Endothelial cell of hepatic sinusoid (primary cell): Measurements from ENCODE around the gene SAMD13.

Experiments
- in situ Hi-C: cut with HindIII; loops from 2 replicates; pipeline ENCODE4 v1.10.0; 2017; ENCODE audit warnings: low sequenced_read_pairs

Gene SAMD13

GRCh38 chr1:84301004-84301784, at the start of gene SAMD13:
Gene SAMD13, plus strand, starts transcription at chr1:84301708. Its CDS starts 1,527 bp downstream, at chr1:84303235.
- in situ Hi-C loops: no loop called here

- in situ Hi-C loops: no loop called here
These were observed 48.5 kb upstream of the SAMD13 start for GRCh38 chr1:84253036-84253435.

GRCh38 chr1:84253891-84254290, 47.6 kb upstream of the SAMD13 start:
- in situ Hi-C loops: no loop called here

GRCh38 chr1:84254703-84255238, 46.7 kb upstream of the SAMD13 start:
- in situ Hi-C loops: no loop called here

- in situ Hi-C loops: no loop called here
These were observed 45.9 kb upstream of the SAMD13 start for GRCh38 chr1:84255582-84255981.

- in situ Hi-C loops: no loop called here
These were observed 43.9 kb upstream of the SAMD13 start for GRCh38 chr1:84257617-84258016.

GRCh38 chr1:84259376-84259775, 42.1 kb upstream of the SAMD13 start:
- in situ Hi-C loops: no loop called here

- in situ Hi-C loops: no loop called here
These were observed 41.5 kb upstream of the SAMD13 start for GRCh38 chr1:84259989-84260388.

- in situ Hi-C loops: no loop called here
These were observed 40.5 kb upstream of the SAMD13 start for GRCh38 chr1:84260852-84261518.

- in situ Hi-C loops: no loop called here
These were observed 36.5 kb upstream of the SAMD13 start for GRCh38 chr1:84264961-84265360.

- in situ Hi-C loops: no loop called here
These were observed 35.6 kb upstream of the SAMD13 start for GRCh38 chr1:84265867-84266266.

GRCh38 chr1:84266748-84267147, 34.8 kb upstream of the SAMD13 start:
- in situ Hi-C loops: no loop called here

- in situ Hi-C loops: no loop called here
These were observed 34.0 kb upstream of the SAMD13 start for GRCh38 chr1:84267476-84267875.

- in situ Hi-C loops: no loop called here
These were observed 33.2 kb upstream of the SAMD13 start for GRCh38 chr1:84268346-84268745.

- in situ Hi-C loops: no loop called here
These were observed 32.2 kb upstream of the SAMD13 start for GRCh38 chr1:84269306-84269705.

GRCh38 chr1:84271441-84272151, 29.9 kb upstream of the SAMD13 start:
- in situ Hi-C loops: no loop called here

- in situ Hi-C loops: no loop called here
These were observed 29.1 kb upstream of the SAMD13 start for GRCh38 chr1:84272401-84272800.

- in situ Hi-C loops: no loop called here
These were observed 24.0 kb upstream of the SAMD13 start for GRCh38 chr1:84277343-84278059.

GRCh38 chr1:84278905-84279304, 22.6 kb upstream of the SAMD13 start:
- in situ Hi-C loops: no loop called here

GRCh38 chr1:84280912-84281311, 20.6 kb upstream of the SAMD13 start:
- in situ Hi-C loops: no loop called here

GRCh38 chr1:84282780-84283333, 18.7 kb upstream of the SAMD13 start:
- in situ Hi-C loops: no loop called here
